ENCODE results near the gene ATG7.

- TF ChIP-seq CTCF (IDR thresholded peaks at IDR 0.05) (no peak), POLR2A (IDR thresholded peaks at IDR 0.05) (no peak)
Observed at GRCh38 chr3:11576453-11576852, 304.3 kb downstream of the ATG7 start.
